Measurements from ENCODE around the gene CD48.
A peak's percentile ranks its signal among the peaks of the same experiment; 100 is the strongest.
"Not testable (repeated sequence)": the region's sequence is repeated elsewhere in the genome, so short reads cannot be mapped to it uniquely, and the experiment has no call there.

The CD48 gene

DNA sequence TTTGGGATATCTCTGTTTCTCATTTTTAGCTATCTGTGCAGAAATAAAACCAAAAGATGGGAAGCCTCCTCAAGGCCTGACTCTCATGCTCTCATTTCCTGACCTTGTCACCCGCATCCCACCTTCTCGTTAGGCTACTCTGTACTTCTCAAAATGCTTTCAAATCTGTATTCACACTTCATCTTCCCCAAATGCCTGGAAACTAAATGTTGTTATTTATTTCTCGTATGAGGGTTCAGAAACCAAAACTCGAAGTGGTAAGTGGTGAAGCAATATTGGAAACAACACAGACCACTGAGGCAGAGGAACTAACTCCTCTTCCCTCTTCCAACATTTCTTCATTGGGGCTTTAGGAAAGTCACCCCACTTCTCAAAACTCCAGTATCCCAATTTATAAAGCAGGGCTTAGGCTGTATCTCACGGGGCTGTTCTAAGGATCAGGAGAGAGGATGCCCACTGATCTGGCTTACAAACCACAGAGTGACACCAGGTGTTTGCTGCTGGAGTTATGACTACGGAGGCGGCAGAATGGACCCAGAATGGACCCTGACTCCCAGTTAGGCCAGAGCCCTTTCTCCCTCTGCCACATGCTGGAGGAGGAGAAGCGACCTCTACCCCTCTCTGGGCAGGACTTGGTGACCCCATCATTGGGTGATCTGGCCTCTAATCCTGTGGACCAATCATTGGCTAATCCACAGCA lies 31.0 kb upstream of the CD48 start:
- DNase-seq (ENCODE audit: extremely low read depth in 1 of 2, low read depth in 1 of 2), result no peak

DNA sequence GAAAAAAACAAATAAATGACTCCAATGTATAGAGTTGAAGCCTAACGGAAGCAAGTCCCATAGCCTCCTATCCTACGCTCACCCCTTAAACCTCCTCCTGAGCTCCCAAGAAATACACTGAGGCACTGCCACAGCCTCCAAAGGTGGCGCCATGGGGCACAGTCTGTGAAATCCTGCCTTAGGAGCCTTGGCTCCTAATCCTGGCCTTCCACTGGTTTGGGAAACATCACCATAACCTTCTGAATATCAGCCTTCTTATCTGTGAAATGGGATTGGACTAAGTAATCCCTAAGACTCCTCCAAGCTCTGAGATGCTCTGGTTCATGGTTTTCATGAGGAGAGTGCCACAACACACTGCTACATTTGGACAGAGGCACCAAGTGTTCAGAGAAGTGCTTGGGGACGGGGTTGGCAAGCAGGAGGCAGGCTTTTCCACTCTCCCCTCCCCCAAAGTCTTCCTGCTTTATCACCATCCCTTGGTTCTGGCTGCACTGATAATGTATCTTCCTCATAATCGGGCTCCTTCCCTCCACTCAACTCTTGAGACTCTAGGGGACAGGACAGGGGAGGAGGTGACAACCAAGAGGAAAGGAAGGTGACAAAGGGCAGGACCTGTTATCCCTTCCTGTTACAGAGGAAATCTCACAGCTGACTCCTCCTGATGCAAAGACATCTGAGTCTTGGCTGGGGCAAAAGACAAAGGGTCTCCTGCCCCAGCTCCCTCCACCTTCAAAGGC lies 30.2 kb upstream of the CD48 start:
- DNase-seq (ENCODE audit: extremely low read depth in 1 of 2, low read depth in 1 of 2), result no peak

DNA sequence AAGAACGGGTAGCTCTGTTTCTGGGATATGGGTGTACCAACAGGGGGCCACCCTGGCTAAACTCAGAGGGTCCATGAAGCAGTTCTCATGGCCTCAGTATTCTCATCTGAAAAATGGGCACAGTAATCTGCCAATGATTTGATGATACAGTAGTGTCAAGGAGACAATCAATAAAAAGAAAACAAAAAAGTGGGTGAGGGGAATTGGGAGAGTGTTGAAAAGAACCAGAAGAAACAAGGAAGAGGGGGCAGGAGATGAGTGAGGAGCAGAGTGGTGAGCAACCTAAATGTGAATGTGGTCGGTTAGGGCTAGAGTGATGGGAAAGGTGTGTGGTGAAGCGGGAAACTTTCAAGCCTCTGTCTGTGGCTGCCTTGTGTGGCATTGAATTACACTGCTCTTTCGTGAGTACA lies 29.5 kb upstream of the CD48 start:
- DNase-seq (ENCODE audit: extremely low read depth in 1 of 2, low read depth in 1 of 2), result no peak

DNA sequence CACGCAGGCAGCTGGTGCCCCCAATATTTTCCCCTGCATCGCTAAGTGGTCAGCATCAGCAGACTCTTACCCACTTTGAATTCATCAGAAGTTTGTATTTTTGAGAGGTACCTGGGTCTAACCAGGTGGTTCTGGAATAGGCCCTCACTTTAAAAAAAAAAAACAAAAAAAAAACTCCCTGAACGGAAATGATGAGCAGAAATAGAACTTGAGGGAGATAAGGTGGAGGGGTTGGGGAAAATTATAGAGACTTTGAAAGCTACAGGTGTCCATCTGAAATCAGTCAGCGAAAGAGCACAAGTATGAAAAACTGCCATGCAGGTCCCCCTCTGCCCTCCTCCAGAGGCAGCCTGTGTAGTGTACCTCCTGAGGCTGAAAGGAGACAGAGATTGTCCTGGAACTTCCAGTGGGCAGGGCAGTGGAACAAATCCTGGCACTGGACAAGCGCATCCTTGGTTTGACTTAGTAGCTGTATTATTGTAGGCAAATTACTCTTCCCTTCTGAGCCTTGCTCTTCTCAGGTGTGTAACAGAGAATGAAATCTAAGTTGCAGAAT lies 28.6 kb upstream of the CD48 start:
- DNase-seq (ENCODE audit: extremely low read depth in 1 of 2, low read depth in 1 of 2), result no peak

DNA sequence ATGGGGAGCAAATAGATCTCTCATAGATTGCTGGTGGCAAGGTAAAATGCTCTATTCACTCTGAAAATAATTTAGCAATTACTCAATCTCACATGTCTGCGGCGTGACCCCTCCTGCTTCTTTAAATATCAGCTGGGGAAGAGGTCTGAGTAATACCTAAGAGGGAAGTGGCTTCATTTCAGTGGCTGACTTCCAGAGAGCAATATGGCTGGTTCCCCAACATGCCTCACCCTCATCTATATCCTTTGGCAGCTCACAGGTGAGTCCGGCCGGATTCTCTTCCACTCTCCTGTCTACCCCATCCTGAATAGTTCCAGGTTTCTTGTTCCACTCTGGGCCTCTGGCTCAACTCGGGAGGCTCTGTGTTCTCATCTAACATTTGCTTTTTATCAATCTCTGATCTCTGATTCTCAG lies 27.5 kb upstream of the CD48 start, which contains the start of gene SLAMF7:
SLAMF7 (plus strand) TSS at position 150 of the 414 bp plus-strand sequence; CDS start at position 205, 55 bp downstream.
- DNase-seq (ENCODE audit: extremely low read depth in 1 of 2, low read depth in 1 of 2), result no peak

DNA sequence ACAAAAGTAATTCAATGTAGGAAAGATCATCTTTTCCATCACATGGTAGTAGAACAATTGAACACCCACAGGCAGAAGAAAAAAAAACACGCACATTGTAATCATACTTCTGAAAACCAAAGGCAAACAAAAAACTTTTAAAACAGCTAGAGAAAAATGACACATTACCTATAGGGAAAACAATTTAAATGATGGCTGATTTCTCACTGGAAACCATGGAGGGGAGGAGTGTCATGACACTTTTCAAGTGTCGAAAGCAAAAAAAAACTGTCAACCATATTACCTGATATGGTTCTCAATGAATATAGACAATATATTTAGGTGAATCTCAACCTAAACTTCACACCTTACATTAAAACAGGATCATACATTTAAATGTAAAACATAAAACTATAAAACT lies 26.6 kb upstream of the CD48 start:
- no peak for DNase-seq (ENCODE audit: extremely low read depth in 1 of 2, low read depth in 1 of 2)

DNA sequence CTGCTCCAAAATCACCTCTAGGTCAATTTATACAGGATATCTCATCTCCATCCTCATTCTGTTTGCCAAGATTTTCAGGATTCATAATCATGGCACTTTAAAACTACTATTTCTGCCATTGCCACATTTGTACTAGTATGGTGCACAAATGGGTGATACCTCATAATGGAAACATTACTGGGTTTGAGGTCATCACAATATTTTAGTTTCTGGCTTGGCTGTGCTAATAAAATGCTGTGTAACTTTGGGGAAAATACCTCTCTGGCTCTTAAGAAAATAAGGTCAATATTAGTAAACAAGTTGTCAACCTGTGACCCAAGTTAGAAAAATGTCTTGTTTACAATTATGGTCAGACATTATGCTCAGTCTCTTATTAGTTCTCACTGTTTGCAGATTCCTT lies 22.7 kb upstream of the CD48 start:
- no peak for DNase-seq (ENCODE audit: extremely low read depth in 1 of 2, low read depth in 1 of 2)

DNA sequence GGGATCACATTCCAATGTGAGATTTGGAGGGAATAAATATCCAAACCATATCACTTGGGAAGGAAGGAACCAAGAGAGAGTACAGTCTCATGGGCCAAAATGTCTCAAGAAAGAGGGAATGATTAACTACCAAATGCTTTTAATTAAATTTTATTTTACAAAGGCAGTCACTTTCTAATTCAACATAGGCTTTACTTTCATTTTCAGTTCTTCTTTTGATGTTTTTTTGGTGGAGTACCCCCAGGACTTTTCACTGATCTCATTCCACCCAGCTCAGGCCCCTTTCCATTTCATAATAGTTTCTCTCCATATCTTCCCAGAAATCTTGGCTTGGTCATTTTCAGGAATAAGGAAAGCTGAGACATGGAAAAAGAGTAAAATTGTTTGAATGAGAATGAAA lies 22.3 kb upstream of the CD48 start:
- no peak for DNase-seq (ENCODE audit: extremely low read depth in 1 of 2, low read depth in 1 of 2)

DNA sequence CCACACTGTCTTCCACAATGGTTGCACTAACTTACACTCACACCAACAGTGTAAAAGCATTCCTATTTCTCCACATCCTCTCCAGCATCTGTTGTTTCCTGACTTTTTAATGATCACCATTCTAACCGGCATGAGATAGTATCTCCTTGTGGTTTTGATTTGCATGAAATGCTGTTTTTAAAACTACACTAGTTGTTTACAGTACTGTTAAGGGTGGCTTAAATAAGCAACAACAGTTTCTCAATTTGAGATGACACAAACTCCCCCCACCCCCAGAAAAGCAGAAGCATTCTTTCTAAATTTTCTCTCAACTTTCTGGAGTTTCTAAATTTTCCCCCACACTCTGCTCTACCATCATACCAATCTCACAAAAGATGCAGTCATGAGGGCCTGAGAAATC lies 20.4 kb upstream of the CD48 start:
- DNase-seq (ENCODE audit: extremely low read depth in 1 of 2, low read depth in 1 of 2), result no peak

DNA sequence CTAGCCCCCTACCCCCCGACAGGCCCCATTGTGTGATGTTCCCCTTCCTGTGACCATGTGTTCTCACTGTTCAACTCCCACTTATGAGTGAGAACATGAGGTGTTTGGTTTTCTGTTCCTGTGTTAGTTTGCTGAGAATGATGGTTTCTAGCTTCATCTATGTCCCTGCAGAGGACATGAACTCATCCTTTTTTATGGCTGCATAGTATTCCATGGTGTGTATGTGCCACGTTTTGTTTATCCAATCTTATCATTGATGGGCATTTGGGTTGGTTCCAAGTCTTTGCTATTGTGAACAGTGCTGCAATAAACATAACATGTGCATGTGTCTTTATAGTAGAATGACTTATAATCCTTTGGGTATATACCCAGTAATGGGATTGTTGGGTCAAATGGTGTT lies 19.9 kb upstream of the CD48 start:
- DNase-seq (ENCODE audit: extremely low read depth in 1 of 2, low read depth in 1 of 2), result not testable (repeated sequence)

DNA sequence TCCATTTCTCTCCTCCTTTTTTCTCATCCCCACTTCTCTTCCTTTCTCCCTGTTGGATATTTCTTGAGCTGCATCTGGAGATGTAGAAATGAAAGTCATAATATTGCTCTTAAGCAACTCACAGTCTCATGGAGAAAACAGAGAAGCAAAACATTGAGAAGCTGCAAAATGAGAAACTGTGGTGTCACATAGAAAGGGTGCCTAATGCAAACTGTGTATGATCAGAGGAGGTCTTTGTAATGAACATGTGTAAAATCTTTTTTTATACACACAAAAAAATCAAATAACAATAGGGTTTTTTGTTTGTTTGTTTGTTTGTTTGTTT lies 15.7 kb upstream of the CD48 start:
- DNase-seq (ENCODE audit: extremely low read depth in 1 of 2, low read depth in 1 of 2), result no peak

DNA sequence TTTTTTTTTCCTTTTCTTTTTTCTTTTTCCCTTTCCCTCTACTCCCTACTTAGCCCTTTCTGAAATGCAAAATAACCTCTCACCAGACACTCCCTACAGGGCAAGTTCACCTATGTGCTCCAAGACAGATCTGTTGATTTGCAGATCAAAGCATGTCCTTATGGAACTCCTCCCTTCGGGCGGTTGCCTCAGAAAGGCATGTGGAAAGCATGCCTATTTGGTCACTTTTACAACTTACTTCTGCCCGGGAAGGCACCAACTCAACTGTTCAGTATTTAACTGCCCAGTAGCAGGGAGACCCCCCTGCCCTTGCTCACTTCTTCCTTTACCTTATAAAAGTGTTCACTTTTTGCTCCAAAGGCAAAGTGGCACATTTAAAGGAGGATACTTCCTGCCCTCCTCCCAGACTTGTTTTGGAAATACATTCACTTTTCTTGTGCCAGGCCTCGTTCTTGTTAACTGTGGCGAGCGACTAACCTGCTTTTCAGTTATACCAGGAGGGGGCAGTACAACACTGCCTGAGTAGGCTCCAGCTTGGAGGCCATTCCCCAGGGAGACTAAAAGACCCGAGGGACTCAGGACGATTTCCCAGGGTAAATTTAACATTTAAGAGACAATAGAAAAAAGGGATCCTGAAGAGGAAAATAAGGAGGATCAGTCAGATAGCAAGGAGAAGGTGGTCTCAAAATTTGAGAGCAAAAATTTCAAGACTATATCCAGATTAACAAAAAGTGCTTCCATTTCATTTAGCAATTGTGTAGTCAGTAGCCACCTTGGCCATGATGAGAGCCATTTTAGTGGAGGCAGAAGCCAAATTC lies 15.1 kb upstream of the CD48 start:
- DNase-seq (ENCODE audit: extremely low read depth in 1 of 2, low read depth in 1 of 2), result peak in 1 of 2 donors; percentile 32

DNA sequence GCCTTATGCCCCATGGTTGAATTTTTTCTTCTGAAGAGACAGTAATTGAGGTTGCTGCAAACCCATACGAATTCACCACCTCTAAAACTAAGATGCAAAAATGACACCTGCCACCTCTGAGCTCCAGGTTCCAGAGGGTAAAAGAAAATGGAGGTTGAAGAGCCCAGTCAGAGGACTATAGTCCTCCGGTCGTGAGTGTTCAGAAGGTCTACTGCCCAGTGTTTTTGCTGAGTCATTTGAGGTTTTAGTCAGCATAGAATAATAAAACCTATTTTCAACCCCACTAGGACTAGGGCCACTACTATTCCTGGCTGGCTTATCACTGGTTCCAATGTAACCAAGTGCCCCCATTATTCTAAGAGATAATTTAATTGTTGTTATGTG lies 14.5 kb upstream of the CD48 start:
- no peak for DNase-seq (ENCODE audit: extremely low read depth in 1 of 2, low read depth in 1 of 2)

DNA sequence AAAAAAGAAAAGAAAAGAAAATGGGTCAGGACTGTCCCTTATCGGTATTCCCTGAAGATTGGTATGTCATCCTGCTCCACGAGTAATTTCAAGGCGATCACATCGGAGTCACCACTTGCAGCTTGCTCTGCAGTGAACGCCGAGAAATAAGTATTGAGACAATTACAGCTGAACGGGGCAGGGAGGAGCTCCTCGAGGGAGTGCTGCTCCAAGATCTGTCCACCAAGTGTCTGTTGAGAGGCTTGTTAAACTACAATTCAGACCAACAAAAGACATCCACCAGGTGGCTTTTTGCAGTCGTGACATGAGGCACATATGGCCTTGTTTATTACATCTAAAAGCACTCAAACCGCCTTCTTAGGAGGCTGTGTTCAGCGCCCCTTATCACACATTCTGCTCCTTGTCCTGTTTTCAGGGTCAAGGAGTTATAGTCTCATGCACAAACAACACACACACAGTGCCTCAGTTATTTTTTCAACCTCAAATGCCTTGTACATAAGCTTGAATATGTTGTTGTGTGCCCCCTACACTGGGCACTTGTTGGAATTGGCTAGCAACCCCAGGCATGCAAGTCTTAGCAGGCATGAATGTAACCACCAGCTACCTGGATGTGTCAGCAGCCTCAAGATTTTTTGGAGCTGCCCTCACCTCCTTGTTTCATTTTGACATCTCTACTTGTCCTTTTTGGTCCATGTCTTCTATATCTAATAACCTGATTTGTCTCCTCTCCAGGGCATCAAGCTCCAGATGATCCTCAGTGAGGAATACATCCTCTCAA lies 13.0 kb upstream of the CD48 start:
- no peak for DNase-seq (ENCODE audit: extremely low read depth in 1 of 2, low read depth in 1 of 2)

DNA sequence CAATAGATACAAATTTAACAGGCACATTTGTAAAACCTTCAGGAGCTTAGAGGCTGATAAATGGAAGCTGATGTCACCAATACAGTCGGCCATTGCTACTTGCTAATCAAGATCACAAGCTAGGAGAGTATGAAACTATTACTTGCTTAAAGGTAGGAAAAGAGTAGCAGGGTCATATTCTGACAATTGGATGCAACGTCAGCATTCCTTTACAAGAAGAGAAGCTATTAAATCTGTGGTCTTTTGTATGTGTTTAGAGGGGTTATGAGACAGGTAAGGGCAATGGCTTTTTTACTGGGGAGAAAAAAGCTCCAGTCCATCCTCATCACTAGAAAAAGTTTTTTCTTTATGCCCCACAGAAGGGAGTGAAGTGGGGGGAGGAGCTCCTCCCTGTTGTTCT lies 11.7 kb upstream of the CD48 start:
- DNase-seq (ENCODE audit: extremely low read depth in 1 of 2, low read depth in 1 of 2), result no peak

DNA sequence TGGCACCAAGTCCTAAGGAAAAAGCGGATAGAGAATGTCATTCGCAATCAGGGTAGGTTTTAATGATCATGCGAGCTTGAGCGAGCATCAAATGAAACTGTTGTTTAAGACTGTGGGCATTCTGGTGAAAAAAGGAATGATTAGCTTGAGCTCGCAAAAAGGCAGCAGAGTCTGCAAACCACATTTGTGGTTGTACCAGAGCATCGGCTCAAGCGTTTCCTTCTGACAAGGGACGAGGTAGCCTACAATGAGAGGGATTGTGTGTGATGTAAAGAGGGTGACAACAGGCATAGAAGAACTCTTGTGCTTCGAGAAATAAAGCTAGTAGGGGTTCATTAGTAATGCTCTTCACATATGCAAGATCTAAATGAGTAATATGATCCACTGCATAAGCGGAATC lies 11.1 kb upstream of the CD48 start:
- no peak for DNase-seq (ENCODE audit: extremely low read depth in 1 of 2, low read depth in 1 of 2)

DNA sequence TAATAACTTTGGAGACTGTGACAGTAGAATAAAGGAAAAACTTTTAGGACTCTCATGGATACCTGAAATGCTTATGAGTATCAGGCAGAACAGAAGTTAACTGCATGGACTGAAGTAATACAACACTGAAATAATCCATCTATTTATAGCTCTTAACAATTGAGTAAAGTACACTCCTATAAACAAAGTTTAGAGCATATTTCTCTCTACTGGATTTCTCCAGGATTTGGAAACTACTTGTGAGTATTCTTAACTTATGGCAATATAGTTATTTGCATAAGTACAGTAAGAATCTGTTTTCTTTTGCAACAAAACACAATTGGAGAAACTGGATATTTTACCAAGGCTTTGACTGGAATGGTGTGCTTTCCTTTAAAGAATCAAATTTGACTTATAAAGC lies 9.9 kb upstream of the CD48 start:
- DNase-seq (ENCODE audit: extremely low read depth in 1 of 2, low read depth in 1 of 2), result no peak

DNA sequence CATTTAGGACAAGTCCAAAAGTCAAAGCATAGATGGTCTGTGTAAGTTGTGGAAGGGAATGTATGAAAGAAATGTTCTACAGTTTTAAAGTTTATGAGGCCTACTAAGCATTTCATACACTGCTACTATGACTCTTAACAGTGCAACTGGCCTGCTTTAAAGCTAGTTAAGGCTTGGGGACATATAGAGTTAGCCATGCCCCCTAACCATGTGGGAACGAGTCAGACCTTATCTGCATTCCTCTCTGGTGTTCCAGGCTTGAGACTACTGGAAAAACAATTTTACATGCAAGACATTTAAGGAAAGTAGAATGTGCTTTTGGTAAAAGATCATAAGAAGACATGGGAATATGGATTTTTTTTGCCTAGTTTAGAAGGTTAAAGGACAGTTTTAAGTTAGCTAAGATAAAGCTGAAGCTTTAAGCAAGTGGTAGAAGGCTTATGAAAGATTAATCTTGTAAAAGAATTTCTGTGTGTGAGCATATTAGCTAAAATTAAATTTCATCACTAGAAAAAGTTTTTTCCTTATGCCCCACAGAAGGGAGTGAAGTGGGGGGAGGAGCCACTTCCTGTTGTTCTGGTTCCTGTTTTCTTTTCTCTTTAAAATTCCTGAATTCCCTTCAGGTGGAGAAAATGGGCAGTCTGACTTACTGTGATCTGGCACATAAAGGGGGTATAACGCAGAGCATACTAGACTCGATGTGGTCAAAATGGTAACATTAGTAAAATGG lies 8.9 kb upstream of the CD48 start:
- no peak for DNase-seq (ENCODE audit: extremely low read depth in 1 of 2, low read depth in 1 of 2)

DNA sequence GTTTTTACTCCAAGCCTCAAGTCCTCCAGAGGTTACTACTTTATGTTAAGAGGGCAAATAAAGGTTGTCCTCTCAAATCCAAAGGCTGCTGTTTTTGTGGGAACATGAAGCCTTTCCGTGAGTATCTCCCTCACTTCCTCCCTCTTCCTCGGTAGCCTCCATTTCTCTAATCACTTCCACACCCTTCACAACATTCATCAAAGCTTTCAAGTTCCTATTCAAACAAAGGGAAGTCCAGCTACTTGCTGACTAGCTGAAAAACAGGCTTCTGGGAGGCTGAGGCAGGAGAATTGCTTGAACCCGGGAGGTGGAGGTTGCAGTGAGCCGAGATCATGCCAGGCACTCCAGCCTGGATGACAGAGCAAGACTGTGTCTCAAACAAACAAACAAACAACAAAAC lies 6.6 kb upstream of the CD48 start:
- DNase-seq (ENCODE audit: extremely low read depth in 1 of 2, low read depth in 1 of 2), result no peak

DNA sequence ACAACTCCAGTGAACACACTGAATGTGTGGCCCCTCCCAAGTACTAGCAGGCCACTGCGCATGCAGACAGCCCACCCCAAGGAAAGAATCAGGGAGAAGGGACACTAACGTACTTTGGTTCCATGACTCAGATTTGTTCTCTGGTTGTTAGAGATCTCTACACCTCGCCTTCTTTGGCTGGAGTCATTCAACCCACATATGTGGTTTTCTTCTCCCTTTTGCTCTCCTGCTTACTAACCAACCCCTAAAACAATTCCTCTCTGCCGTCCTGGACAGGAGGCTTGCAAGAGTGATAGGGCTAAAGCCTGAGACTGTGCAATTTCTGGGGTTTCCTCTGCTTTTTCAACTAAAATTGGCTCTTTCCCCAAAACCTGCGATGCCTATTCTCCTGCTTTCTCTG lies 5.7 kb upstream of the CD48 start:
- DNase-seq (ENCODE audit: extremely low read depth in 1 of 2, low read depth in 1 of 2), result no peak

Data from activated CD8-positive, alpha-beta memory T cell treated with anti-CD3 and anti-CD28 coated beads for 1 hour (primary cell).